Heart right ventricle (tissue), 16 donors: Measurements from ENCODE around the gene GATAD2A. TPM values are rescaled to one million over a fixed set of nuclear protein-coding genes. Genes with fewer than 3 reads are reported as not detected.

Experiments used
- ATAC-seq, 8 donors: fragments of 200-7000 bp; cut with Tn5 transposase; one replicate each; pipeline ENCODE4 v1.9.1; 2020; ENCODE audit warnings: mild to moderate bottlenecking in 8 of 8, moderate library complexity in 8 of 8, moderate number of reproducible peaks in 1 of 8
- DNase-seq, 2 donors: peaks; one replicate each; pipeline ENCODE4 v3.0.0-alpha.2; 2020
- H3K27ac ChIP-seq, 10 donors: fragments of 200-600 bp; sonication (generic) in 2 of 10; one replicate each; pipeline versions ENCODE4 v1.5.0 to v1.8.0; 2020 to 2022; ENCODE audit warnings: mild to moderate bottlenecking in 3 of 10
- H3K27me3 ChIP-seq, 7 donors: fragments of 200-600 bp; one replicate each; pipeline ENCODE4 v1.8.0; 2021 to 2022; ENCODE audit warnings: mild to moderate bottlenecking in 2 of 7
- H3K36me3 ChIP-seq, 9 donors: fragments of 200-600 bp; sonication (generic) in 1 of 9; one replicate each; pipeline versions ENCODE4 v1.5.0 to v1.8.0; 2020 to 2022; ENCODE audit warnings: mild to moderate bottlenecking in 2 of 9
- H3K4me1 ChIP-seq, 9 donors: fragments of 200-600 bp; sonication (generic) in 1 of 9; one replicate each; pipeline versions ENCODE4 v1.5.0 to v1.8.0; 2020 to 2022; ENCODE audit warnings: mild to moderate bottlenecking in 4 of 9
- H3K4me3 ChIP-seq, 10 donors: fragments of 200-600 bp; sonication (generic) in 2 of 10; one replicate each; pipeline versions ENCODE4 v1.5.0 to v1.8.0; 2020 to 2022; ENCODE audit warnings: mild to moderate bottlenecking in 7 of 10, moderate library complexity in 2 of 10
- H3K9me3 ChIP-seq, 11 donors: fragments of 200-600 bp in 10 of 11; sonication (generic) in 2 of 11; one replicate each; pipeline versions ENCODE4 v1.5.0 to v1.8.0; 2013 to 2022; ENCODE audit warnings: mild to moderate bottlenecking in 2 of 11, control low read depth in 1 of 11, moderate library complexity in 1 of 11
- CTCF ChIP-seq, 9 donors: fragments of 200-600 bp; sonication (generic) in 2 of 9; IDR thresholded peaks; one replicate each; pipeline versions ENCODE4 v1.5.0 to v1.8.0; 2021 to 2022; ENCODE audit warnings: antibody characterized with exemption in 9 of 9, mild to moderate bottlenecking in 5 of 9, moderate library complexity in 1 of 9
- WGBS, 2 donors: extraction: QIAGEN DNeasy Blood & Tissue Kit; methylation state at CpG; one replicate each; pipeline ENCODE4 v1.1.7; 2013; ENCODE audit warnings: inconsistent platforms in 1 of 2; 5-methylcytosine and 5-hydroxymethylcytosine counted together
- intact Hi-C, 10 donors: fragments of 100-400 bp; cut with DNase I; formaldehyde crosslinking; loops; one replicate each; pipeline versions ENCODE4 v1.11.1 to v1.14.2; 2022
- polyA plus RNA-seq, 2 donors: library from polyadenylated mRNA; stranded (reverse); fragments of 200-250 nt; gene quantifications; one replicate each; pipeline ENCODE4 v1.2.3, GENCODE V29; 2013
- total RNA-seq, 10 donors: library from RNA; stranded (reverse); fragmentation: NEBNext Ultra II Directional in 3 of 10; extraction: Animal tissue kit (Norgen Biotek cat#: 25700) in 3 of 10; gene quantifications; one replicate each; pipeline versions ENCODE4 v1.2.1 to v1.2.4, GENCODE V29; 2021 to 2023
- donor health status: Arrhythmogenic right ventricular cardiomyopathy.
- donor health status: ischemic (EF 13 %, LVEDD 7.1; RV severe dilation, severe dysfunction).
- donor health status: healthy with polysubstance abuse.
- donor health status: DM: no; HTN: yes; CAD: no.
- donor health status: DM: no; HTN: no; CAD: no.
- donor health status: ischemic (EF 25% LVEDD 6.9; RV normal size, moderate dysfunction).
- donor health status: ischemic (EF 25% LVEDD 5.7; RV mildly dilated, moderate dysfunction).
- donor health status: healthy.
- donor health status: DM: yes; HTN: yes; CAD: no.
- donor health status: Ischemic cardiomyopathy.
- donor health status: ischemic (EF 35%, LVEDD 5.7; RV mildly dilated, moderate dysfunction).
- donor health status: nonischemic (EF 11% LVEDD 7.7; RV severe dilation, severe dysfunction).
- donor health status: DM: yes; HTN: yes; CAD: no.
- donor health status: PGD.
- donor health status: ischemic (EF 29% LVEDD 5.4; RV normal size, mild dysfunction).
- donor health status: nonischemic (EF 23%, LVEDD 6.1; RV moderate dilation, normal function).

Gene GATAD2A
- total and polyA plus RNA-seq, 12 donors: 7.5 to 48.5 (median 25.8) TPM

GRCh38 chr19:19537075-19538048 is 131.9 kb downstream of the GATAD2A start:
- Histone ChIP-seq H3K4me1 (peaks cover 9 to 40% (median 26%) of the 10 kb centered on the region in 9 donors), H3K27ac (no peak overlapping the region), H3K27me3 (peaks cover 4 to 57% (median 44%) of the 10 kb centered on the region in 7 donors), H3K9me3 (no peaks in the 10 kb centered on the region), H3K4me3 (peak overlapping the region in 2 of 10 donors; percentile 19 to 47), H3K36me3 (no peaks in the 10 kb centered on the region)
- TF ChIP-seq CTCF (IDR thresholded peaks at IDR 0.05): no peak
- WGBS, 2 donors: 36 to 42% methylated on average over 55 to 59 of the region's 59 CpGs
- ATAC-seq: peak in 1 of 8 donors; percentile 13
- intact Hi-C loops: loop anchor here in 4 of 10 donors (10.0 kb wide), 3 partner anchors 397 to 427 kb away; no protein-coding TSS in a partner anchor
- DNase-seq: no peak

DNA sequence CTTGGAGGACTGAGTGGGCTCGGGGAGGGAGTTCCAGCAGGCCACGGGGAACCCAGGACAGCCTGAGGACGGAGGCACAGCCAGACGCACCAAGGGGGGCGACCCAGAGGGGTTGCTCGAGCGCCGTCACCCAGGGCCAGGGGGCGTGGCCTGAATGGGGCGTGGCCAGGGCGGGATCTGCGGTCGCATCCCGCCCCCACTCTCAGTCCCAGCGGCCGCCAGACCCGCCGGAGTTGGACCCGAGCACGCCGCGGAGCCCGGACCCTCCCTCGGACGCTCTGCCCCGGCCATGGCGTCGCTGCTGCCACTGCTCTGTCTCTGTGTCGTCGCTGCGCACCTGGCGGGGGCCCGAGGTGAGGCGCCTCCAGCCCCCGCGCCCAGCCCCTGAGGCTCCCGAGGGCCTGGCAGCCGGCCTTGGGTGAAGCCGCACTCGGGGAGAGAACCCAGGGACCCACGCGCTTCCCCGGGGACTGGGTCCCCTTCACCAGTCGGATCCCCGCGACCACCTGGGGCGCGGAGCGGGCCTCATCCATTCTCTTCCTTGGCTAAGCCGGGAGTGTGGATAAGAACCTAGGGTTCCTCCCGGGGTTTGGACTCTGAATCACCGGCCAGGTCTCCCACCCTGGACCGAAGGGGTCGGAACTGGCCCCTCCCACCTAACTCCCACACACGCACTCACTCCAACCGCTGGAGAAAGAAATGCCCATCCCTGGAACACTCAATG is 132.7 kb downstream of the GATAD2A start, which contains the start of gene CILP2:
Gene CILP2 (plus strand): TSS at position 205 of the 724 bp plus-strand sequence. CDS start 85 bp downstream, at position 290.
- no peak for TF ChIP-seq CTCF (IDR thresholded peaks at IDR 0.05)
- peaks cover 9 to 35% (median 26%) of the 10 kb centered on the region in 9 donors for H3K4me1 ChIP-seq
- H3K27me3 ChIP-seq: peaks cover 4 to 64% (median 53%) of the 10 kb centered on the region in 7 donors
- peak in 1 of 2 donors; percentile 48 for DNase-seq
- no peak within 1 kb of the TSS for H3K27ac ChIP-seq
- no peaks in the 10 kb centered on the region for H3K9me3 ChIP-seq
- H3K36me3 ChIP-seq: no peaks in the 10 kb centered on the region
- peak within 1 kb of the TSS in 9 of 10 donors; percentile 19 to 47 (median 36) for H3K4me3 ChIP-seq
- 3% methylated on average over 45 to 56 of the region's 56 CpGs for WGBS, 2 donors
- ATAC-seq: peak in 7 of 8 donors; percentile 14 to 48 (median 27)
- intact Hi-C loops: loop anchor here in 4 of 10 donors (10.0 kb wide), 3 partner anchors 397 to 427 kb away; no protein-coding TSS in a partner anchor

DNA sequence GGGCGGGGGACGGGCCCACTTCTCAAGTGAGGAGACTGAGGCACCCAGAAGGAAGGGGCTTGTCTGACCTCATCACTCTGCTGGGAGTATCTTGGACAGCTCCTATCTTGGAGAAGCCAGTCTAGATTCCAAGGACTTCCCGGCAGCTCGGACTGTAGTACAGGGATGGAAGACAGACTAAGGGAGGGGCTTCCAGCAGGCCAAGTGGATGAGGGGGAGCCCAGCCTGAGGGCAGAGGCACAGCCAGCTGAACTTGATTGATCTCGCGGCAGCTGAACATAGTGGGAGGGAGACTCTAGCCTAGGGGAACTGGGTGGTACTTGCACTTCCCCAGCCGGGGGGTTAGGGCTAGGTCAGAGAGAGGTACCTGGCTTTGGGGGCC is 133.3 kb downstream of the GATAD2A start:
- Histone ChIP-seq H3K27ac (no peak overlapping the region), H3K4me1 (peaks cover 9 to 35% (median 26%) of the 10 kb centered on the region in 9 donors), H3K4me3 (peak overlapping the region in 3 of 10 donors; percentile 28 to 43 (median 32)), H3K36me3 (no peaks in the 10 kb centered on the region), H3K27me3 (peaks cover 4 to 70% (median 58%) of the 10 kb centered on the region in 7 donors), H3K9me3 (no peaks in the 10 kb centered on the region)
- DNase-seq (no peak), ATAC-seq (no peak)
- 24 to 42% methylated on average over 7 of the region's 7 CpGs for WGBS, 2 donors
- intact Hi-C loops: loop anchor here in 4 of 10 donors (10.0 kb wide), 3 partner anchors 396 to 426 kb away; no protein-coding TSS in a partner anchor
- no peak for TF ChIP-seq CTCF (IDR thresholded peaks at IDR 0.05)

DNA sequence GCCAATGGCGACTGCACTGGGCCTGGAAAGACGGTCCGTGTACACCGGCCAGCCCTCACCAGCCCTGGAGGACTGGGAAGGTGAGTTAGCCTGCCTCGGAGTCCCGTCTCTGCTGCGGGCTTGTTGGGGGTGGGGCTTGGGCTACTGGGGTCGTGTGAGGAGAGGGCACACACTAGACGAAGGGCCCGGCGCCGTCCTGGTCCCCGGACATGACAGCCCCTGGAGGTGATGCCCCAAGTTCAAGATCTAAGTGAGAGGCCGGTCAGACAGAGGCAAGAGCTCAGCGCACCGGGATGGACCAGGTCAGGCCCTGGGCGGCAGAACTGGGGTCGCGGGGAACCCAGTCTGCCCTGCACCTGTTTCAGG is 134.2 kb downstream of the GATAD2A start:
- no peak for ATAC-seq
- Histone ChIP-seq H3K36me3 (no peaks in the 10 kb centered on the region), H3K9me3 (no peaks in the 10 kb centered on the region), H3K4me3 (no peak overlapping the region), H3K27ac (no peak overlapping the region), H3K27me3 (peaks cover 4 to 70% (median 66%) of the 10 kb centered on the region in 7 donors), H3K4me1 (peaks cover 9 to 35% (median 26%) of the 10 kb centered on the region in 9 donors)
- WGBS, 2 donors: 35 to 42% methylated on average over 19 of the region's 19 CpGs
- intact Hi-C loops: loop anchor here in 4 of 10 donors (10.0 kb wide), 3 partner anchors 395 to 425 kb away; no protein-coding TSS in a partner anchor
- no peak for TF ChIP-seq CTCF (IDR thresholded peaks at IDR 0.05)
- DNase-seq: no peak
